Anterior cingulate cortex (tissue), 58 donors: Measurements from ENCODE around the gene ENAH.
"Not testable (repeated sequence)": the region's sequence is repeated elsewhere in the genome, so short reads cannot be mapped to it uniquely, and the experiment has no call there.

Source experiments
- DNase-seq, 58 donors: peaks; one replicate each; lab custom pipeline; 2025; lab: John Stamatoyannopoulos, UW

ENAH gene

GRCh38 chr1:225652729-225653462 lies at the start of gene ENAH:
TSS of gene ENAH (minus strand) at chr1:225653123. CDS start at chr1:225652690, 433 bp downstream.
- DNase-seq = peak in 56 of 58 donors; percentile 24 to 95 (median 81)

GRCh38 chr1:225700889-225701465 lies 48.1 kb upstream of the ENAH start:
- DNase-seq = no peak

- DNase-seq = no peak
Measured at GRCh38 chr1:225700164-225700821, 47.4 kb upstream of the ENAH start.

GRCh38 chr1:225699336-225699735 lies 46.4 kb upstream of the ENAH start:
- DNase-seq = no peak

GRCh38 chr1:225698194-225698593 lies 45.3 kb upstream of the ENAH start:
- not testable (repeated sequence) for DNase-seq

GRCh38 chr1:225697428-225697827 lies 44.5 kb upstream of the ENAH start:
- no peak for DNase-seq

- DNase-seq = no peak
Measured at GRCh38 chr1:225695578-225696337, 42.8 kb upstream of the ENAH start.

- DNase-seq = no peak
Measured at GRCh38 chr1:225694151-225694603, 41.3 kb upstream of the ENAH start.

- not testable (repeated sequence) for DNase-seq
Measured at GRCh38 chr1:225693697-225694096, 40.8 kb upstream of the ENAH start.

- DNase-seq = no peak
Measured at GRCh38 chr1:225693085-225693696, 40.3 kb upstream of the ENAH start.

GRCh38 chr1:225692517-225692879 lies 39.6 kb upstream of the ENAH start:
- no peak for DNase-seq

GRCh38 chr1:225691861-225692516 lies 39.1 kb upstream of the ENAH start:
- DNase-seq = no peak

GRCh38 chr1:225691377-225691776 lies 38.5 kb upstream of the ENAH start:
- no peak for DNase-seq

- DNase-seq = no peak
Measured at GRCh38 chr1:225689882-225690459, 37.0 kb upstream of the ENAH start.

- DNase-seq = no peak
Measured at GRCh38 chr1:225688345-225688744, 35.4 kb upstream of the ENAH start.

GRCh38 chr1:225685476-225686176 lies 32.7 kb upstream of the ENAH start:
- no peak for DNase-seq

- no peak for DNase-seq
Measured at GRCh38 chr1:225684741-225685140, 31.8 kb upstream of the ENAH start.

GRCh38 chr1:225681231-225681630 lies 28.3 kb upstream of the ENAH start:
- DNase-seq = no peak

- no peak for DNase-seq
Measured at GRCh38 chr1:225678545-225678944, 25.6 kb upstream of the ENAH start.
